ENCODE data around the gene PNMA6E.

DNA sequence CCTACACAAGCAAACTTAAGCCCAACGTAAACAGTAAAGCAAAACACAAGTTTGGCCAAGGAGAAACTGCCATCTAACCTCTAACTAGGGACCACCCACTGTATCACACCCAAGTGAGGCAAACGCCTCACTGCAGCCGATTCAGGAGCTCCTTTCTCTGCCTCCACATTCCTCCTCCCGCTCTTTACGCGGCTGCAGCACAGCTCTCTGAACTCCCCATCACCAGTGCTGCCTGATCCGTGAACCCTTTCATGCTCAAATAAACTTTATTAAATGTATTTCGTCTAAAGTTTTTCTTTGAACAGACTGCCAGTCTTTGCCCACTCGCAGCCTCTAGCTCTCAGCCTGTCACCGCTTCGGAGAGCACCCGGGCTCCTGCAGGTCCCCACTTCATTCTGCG is 6.5 kb downstream of the PNMA6E start:
- TF ChIP-seq, protein P1, sequence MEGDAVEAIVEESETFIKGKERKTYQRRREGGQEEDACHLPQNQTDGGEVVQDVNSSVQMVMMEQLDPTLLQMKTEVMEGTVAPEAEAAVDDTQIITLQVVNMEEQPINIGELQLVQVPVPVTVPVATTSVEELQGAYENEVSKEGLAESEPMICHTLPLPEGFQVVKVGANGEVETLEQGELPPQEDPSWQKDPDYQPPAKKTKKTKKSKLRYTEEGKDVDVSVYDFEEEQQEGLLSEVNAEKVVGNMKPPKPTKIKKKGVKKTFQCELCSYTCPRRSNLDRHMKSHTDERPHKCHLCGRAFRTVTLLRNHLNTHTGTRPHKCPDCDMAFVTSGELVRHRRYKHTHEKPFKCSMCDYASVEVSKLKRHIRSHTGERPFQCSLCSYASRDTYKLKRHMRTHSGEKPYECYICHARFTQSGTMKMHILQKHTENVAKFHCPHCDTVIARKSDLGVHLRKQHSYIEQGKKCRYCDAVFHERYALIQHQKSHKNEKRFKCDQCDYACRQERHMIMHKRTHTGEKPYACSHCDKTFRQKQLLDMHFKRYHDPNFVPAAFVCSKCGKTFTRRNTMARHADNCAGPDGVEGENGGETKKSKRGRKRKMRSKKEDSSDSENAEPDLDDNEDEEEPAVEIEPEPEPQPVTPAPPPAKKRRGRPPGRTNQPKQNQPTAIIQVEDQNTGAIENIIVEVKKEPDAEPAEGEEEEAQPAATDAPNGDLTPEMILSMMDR (IDR thresholded peaks at IDR 0.05): no peak
- TF ChIP-seq POLR2A (IDR thresholded peaks at IDR 0.05): no peak
